ENCODE data around the gene PANK1. TPM values are rescaled to one million over a fixed set of nuclear protein-coding genes. Genes with fewer than 3 reads are reported as not detected.

Gene PANK1
- total RNA-seq, 1 donor from 2014 or later, result 21.4 TPM

GRCh38 chr10:89537364-89537763, 107.7 kb downstream of the PANK1 start:
- no peaks in the 10 kb centered on the region for H3K36me3 ChIP-seq
- no peak overlapping the region for H3K27ac ChIP-seq (replicated peaks)
- H3K9me3 ChIP-seq (replicated peaks), result no peaks in the 10 kb centered on the region
- DNase-seq, result no peak
- peaks cover 47% of the 10 kb centered on the region for H3K27me3 ChIP-seq (ENCODE audit: low read depth)
- intact Hi-C loops (cut with micrococcal nuclease), result no loop called here
- TF ChIP-seq CTCF (IDR thresholded peaks at IDR 0.05; ENCODE audit: borderline replicate concordance), result no peak
- peaks cover 22% of the 10 kb centered on the region for H3K4me1 ChIP-seq
- no peak overlapping the region for H3K4me3 ChIP-seq

- no peak for DNase-seq
- H3K36me3 ChIP-seq, result no peaks in the 10 kb centered on the region
- no peak for TF ChIP-seq CTCF (IDR thresholded peaks at IDR 0.05; ENCODE audit: borderline replicate concordance)
- H3K4me3 ChIP-seq, result peak overlapping the region; percentile 74
- peak overlapping the region; percentile 78 for H3K27ac ChIP-seq (replicated peaks)
- intact Hi-C loops (cut with micrococcal nuclease), result no loop called here
- H3K4me1 ChIP-seq, result peaks cover 22% of the 10 kb centered on the region
- H3K9me3 ChIP-seq (replicated peaks), result no peaks in the 10 kb centered on the region
- H3K27me3 ChIP-seq (ENCODE audit: low read depth), result peaks cover 55% of the 10 kb centered on the region
These were observed 109.1 kb downstream of the PANK1 start for GRCh38 chr10:89536013-89536354.

GRCh38 chr10:89535171-89536012, 109.7 kb downstream of the PANK1 start, which contains the start of gene SLC16A12:
Gene SLC16A12, minus strand, starts transcription at chr10:89535594. Its CDS starts 73,016 bp downstream, at chr10:89462578.
- TF ChIP-seq CTCF (IDR thresholded peaks at IDR 0.05; ENCODE audit: borderline replicate concordance), result peak; percentile 40
- Histone ChIP-seq H3K27me3 (ENCODE audit: low read depth) (peaks cover 54% of the 10 kb centered on the region), H3K36me3 (no peaks in the 10 kb centered on the region), H3K4me1 (peaks cover 22% of the 10 kb centered on the region), H3K9me3 (replicated peaks) (no peaks in the 10 kb centered on the region), H3K4me3 (peak within 1 kb of the TSS; percentile 74), H3K27ac (replicated peaks) (peak within 1 kb of the TSS; percentile 78)
- intact Hi-C loops (cut with micrococcal nuclease), result no loop called here
- peak; percentile 37 for DNase-seq

GRCh38 chr10:89534826-89535166, 110.2 kb downstream of the PANK1 start:
- Histone ChIP-seq H3K36me3 (no peaks in the 10 kb centered on the region), H3K9me3 (replicated peaks) (no peaks in the 10 kb centered on the region), H3K27ac (replicated peaks) (peak overlapping the region; percentile 78), H3K4me1 (peaks cover 22% of the 10 kb centered on the region), H3K4me3 (peak overlapping the region; percentile 74), H3K27me3 (ENCODE audit: low read depth) (peaks cover 54% of the 10 kb centered on the region)
- no peak for TF ChIP-seq CTCF (IDR thresholded peaks at IDR 0.05; ENCODE audit: borderline replicate concordance)
- intact Hi-C loops (cut with micrococcal nuclease), result no loop called here
- no peak for DNase-seq

Small RNA genes within 50 kb of the gene (microRNA-seq; reads per million reads assigned to microRNA genes)
- 1,196 reads per million, percentile 86 among the genes with 10 or more reads in this experiment for gene MIR107

Other genes starting within 250 kb of the PANK1 start
- gene IFIT5, start 230.7 kb downstream of the PANK1 start, total RNA-seq, result 7.4 TPM
- gene SLC16A12, start 109.6 kb downstream of the PANK1 start, total RNA-seq, result 2.0 TPM
- 2.4 TPM for gene KIF20B, start 56.3 kb upstream of the PANK1 start, total RNA-seq

Measured in left ventricle myocardium inferior (tissue), 1 donor.